HL-60 (cell line): ENCODE data around the gene KCNJ12.

Source experiments
- CTCF ChIP-seq: IDR thresholded peaks from one replicate; pipeline ENCODE4 v1.5.1; 2011; ENCODE audit warnings: low read length, control low read depth, inconsistent platforms; ENCODE audit not compliant: insufficient read depth
- POLR2AphosphoS5 ChIP-seq: IDR thresholded peaks from 2 replicates; pipeline ENCODE4 v1.6.1; 2012; ENCODE audit warnings: low read depth
- REST ChIP-seq: IDR thresholded peaks from 2 replicates; pipeline ENCODE4 v1.6.1; 2012; ENCODE audit warnings: low read depth; ENCODE audit not compliant: insufficient replicate concordance

GRCh38 chr17:21356537-21357127 is 19.5 kb upstream of the KCNJ12 start:
- TF ChIP-seq CTCF (no peak), REST (no peak), POLR2AphosphoS5 (no peak)
